Upper lobe of right lung (tissue), 1 donor: Measurements from ENCODE around the gene MTFP1. TPM values are rescaled to one million over a fixed set of nuclear protein-coding genes. Genes with fewer than 3 reads are reported as not detected.

ENCODE experiments used
- ATAC-seq: fragments of 200-7000 bp; cut with Tn5 transposase; one replicate; pipeline ENCODE4 v1.9.1; 2020; ENCODE audit warnings: mild to moderate bottlenecking, moderate library complexity
- DNase-seq: peaks from one replicate; pipeline ENCODE4 v3.0.0-alpha.2; 2020
- H3K27ac ChIP-seq: fragments of 200-600 bp; one replicate; pipeline ENCODE4 v1.8.0; 2022
- H3K27me3 ChIP-seq: fragments of 200-600 bp; one replicate; pipeline ENCODE4 v1.8.0; 2022; ENCODE audit warnings: mild to moderate bottlenecking
- H3K36me3 ChIP-seq: fragments of 200-600 bp; one replicate; pipeline ENCODE4 v1.8.0; 2022
- H3K4me1 ChIP-seq: fragments of 200-600 bp; one replicate; pipeline ENCODE4 v1.8.0; 2022
- H3K4me3 ChIP-seq: fragments of 200-600 bp; one replicate; pipeline ENCODE4 v1.8.0; 2022; ENCODE audit warnings: mild to moderate bottlenecking
- H3K9me3 ChIP-seq: fragments of 200-600 bp; one replicate; pipeline ENCODE4 v1.8.0; 2022
- CTCF ChIP-seq: fragments of 200-600 bp; IDR thresholded peaks from one replicate; pipeline ENCODE4 v1.8.0; 2022; ENCODE audit warnings: antibody characterized with exemption
- intact Hi-C: fragments of 100-400 bp; cut with DNase I; formaldehyde crosslinking; loops from one replicate; pipeline ENCODE4 v1.11.0; 2022
- total RNA-seq: library from RNA; stranded (reverse); fragmentation: NEBNext Ultra II Directional; extraction: Animal tissue kit (Norgen Biotek cat#: 25700); gene quantifications from one replicate; pipeline ENCODE4 v1.2.1, GENCODE V29; 2021
- donor health status: DM: no; HTN: yes; CAD: no; lungs with severe emphysema.

MTFP1 gene
- total RNA-seq, 1 donor from 2014 or later: 11.3 TPM

DNA sequence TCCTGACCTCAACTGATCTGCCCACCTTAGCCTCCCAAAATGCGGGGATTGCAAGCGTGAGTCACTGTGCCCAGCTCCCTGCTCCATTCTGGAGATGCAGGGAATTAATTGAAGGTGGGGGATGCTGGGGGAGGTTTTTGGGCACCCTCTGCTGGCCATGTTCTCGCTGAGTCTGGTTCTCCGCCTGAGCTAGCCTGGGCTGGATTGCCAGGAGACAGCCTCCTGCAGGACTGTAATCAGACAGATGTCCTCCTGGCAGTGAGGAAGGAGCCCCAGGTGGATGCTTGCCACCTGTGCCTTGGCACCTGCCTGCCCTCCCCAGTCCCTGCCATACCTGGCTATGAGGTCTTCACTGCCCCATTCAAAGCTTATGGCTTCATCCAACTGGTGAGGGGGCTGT, 5.4 kb downstream of the MTFP1 start:
- Histone ChIP-seq H3K27ac (no peak overlapping the region), H3K9me3 (no peaks in the 10 kb centered on the region), H3K4me1 (peaks cover 7% of the 10 kb centered on the region), H3K4me3 (no peak overlapping the region), H3K27me3 (no peaks in the 10 kb centered on the region), H3K36me3 (no peaks in the 10 kb centered on the region)
- TF ChIP-seq CTCF: no peak
- intact Hi-C loops: no loop called here
- ATAC-seq (no peak), DNase-seq (no peak)

- intact Hi-C loops: no loop called here
- ATAC-seq (no peak), DNase-seq (no peak)
- no peaks in the 10 kb centered on the region for H3K9me3 ChIP-seq
- no peak overlapping the region for H3K27ac ChIP-seq
- H3K4me1 ChIP-seq: no peaks in the 10 kb centered on the region
- TF ChIP-seq CTCF: no peak
- no peaks in the 10 kb centered on the region for H3K27me3 ChIP-seq
- no peak overlapping the region for H3K4me3 ChIP-seq
- no peaks in the 10 kb centered on the region for H3K36me3 ChIP-seq
Measured at GRCh38 chr22:30432096-30432495, 6.5 kb downstream of the MTFP1 start.

- DNase-seq (no peak), ATAC-seq (no peak)
- intact Hi-C loops: no loop called here
- Histone ChIP-seq H3K27ac (no peak overlapping the region), H3K36me3 (no peaks in the 10 kb centered on the region), H3K27me3 (no peaks in the 10 kb centered on the region), H3K4me3 (no peak overlapping the region), H3K9me3 (no peaks in the 10 kb centered on the region), H3K4me1 (no peaks in the 10 kb centered on the region)
- TF ChIP-seq CTCF: no peak
Measured at GRCh38 chr22:30432520-30432919, 7.0 kb downstream of the MTFP1 start.

- H3K27ac ChIP-seq: no peak overlapping the region
- TF ChIP-seq CTCF: no peak
- DNase-seq: no peak
- intact Hi-C loops: no loop called here
- no peaks in the 10 kb centered on the region for H3K4me1 ChIP-seq
- ATAC-seq: no peak
- no peaks in the 10 kb centered on the region for H3K27me3 ChIP-seq
- no peak overlapping the region for H3K4me3 ChIP-seq
- no peaks in the 10 kb centered on the region for H3K9me3 ChIP-seq
- H3K36me3 ChIP-seq: no peaks in the 10 kb centered on the region
Measured at GRCh38 chr22:30433227-30433626, 7.7 kb downstream of the MTFP1 start.

- ATAC-seq: no peak
- intact Hi-C loops: no loop called here
Measured at GRCh38 chr22:30433773-30434172, 8.2 kb downstream of the MTFP1 start.

More at GRCh38 chr22:30433773-30434172, 8.2 kb downstream of the MTFP1 start:
- Histone ChIP-seq H3K4me3 (no peak overlapping the region), H3K27ac (no peak overlapping the region), H3K27me3 (no peaks in the 10 kb centered on the region), H3K9me3 (no peaks in the 10 kb centered on the region), H3K4me1 (no peaks in the 10 kb centered on the region), H3K36me3 (no peaks in the 10 kb centered on the region)
- DNase-seq: no peak
- TF ChIP-seq CTCF: no peak
